ENCODE data around the gene SMYD2.
"Not testable (repeated sequence)": the region's sequence is repeated elsewhere in the genome, so short reads cannot be mapped to it uniquely, and the experiment has no call there.

SMYD2 gene

DNA sequence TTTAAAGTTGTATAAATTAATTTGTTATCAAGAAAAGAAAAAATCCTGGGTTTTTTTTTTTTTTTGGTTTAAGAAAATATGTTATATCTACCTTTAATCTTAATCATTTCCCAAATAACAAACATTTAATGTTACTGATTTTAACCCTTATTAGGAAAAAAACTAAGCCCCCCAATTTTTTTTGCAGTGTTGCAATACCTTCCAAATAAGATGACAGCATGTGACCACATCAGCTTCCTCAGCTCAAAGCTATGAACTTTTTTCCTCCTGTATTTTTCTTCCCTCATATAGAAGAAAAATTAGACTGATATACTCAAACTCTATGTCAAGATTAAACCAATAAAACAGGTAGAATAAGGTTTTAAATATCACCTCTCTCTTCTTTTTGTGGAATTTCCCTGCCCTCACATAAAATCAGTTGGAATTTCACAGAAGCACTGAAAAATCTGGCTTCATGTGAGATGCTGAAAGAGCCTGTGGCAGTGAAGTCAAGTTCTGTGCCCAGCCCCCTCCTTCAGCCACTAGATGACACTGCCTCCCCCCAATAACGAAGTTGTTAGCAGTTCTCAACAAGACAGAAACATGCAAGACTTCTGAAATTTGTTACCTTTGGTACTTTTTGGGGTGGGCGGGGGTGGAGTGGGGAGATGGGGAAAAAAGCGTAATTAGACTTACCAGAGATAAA lies 9.6 kb upstream of the SMYD2 start:
- no peak for DNase-seq

DNA sequence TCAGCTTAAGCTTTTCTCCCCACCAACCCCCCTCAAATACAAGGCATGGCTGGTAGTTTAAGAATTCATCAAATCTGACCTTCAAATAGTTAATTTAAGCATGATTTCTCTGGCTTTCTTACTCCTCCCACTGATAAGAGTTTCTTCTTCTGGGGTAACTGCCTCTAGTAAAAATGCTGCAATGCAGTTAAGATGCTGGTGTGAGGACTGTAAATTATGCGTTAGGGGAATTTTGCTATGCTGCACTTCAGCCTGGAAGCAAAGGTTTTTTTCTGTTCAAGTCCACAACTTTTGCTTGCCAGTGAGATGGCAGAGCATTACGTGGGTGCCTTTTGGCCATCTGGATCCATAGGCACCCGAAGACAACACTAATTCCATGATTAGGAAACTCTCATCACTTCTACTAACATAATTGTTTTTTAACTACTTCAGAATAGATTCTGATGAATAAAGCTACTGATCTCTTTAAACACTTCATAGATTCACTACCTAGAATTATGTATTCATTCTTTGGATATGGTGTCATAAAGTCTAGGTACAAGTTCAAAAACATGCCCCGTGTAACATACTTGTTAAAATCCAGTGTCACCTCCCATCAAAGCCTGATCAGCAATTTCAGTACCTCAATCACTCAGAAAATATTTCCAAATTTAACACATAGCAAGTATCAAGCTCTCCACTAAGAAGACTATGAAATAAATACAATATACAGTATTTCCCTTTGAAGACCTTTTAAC lies 8.8 kb upstream of the SMYD2 start:
- DNase-seq = no peak

DNA sequence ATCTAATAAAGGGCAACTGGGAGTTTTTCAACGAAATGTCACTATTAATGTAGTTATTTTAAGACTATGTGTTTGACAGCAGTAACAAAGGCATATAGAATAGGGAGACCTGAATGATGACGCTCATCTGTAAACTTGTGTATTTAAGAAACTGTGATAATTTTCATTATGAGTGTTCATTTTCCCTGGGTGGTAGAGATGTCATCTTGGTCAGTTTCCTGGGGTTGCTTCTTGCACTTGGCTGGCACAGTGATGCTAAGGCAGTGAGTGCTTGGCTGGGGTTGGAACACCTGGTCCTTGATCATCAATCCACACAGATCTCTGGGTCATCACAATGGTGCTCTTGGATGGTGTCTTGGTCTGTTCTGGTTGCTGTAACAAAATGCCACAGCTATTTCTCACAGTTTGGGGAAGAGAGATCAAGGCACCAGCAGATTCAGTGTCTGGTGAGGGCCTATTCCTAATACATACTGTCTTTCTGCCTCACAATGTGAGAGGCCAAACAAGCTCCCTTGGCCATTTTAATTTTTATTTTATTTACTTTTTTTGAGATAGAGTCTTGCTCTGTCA lies 7.9 kb upstream of the SMYD2 start:
- no peak for DNase-seq

DNA sequence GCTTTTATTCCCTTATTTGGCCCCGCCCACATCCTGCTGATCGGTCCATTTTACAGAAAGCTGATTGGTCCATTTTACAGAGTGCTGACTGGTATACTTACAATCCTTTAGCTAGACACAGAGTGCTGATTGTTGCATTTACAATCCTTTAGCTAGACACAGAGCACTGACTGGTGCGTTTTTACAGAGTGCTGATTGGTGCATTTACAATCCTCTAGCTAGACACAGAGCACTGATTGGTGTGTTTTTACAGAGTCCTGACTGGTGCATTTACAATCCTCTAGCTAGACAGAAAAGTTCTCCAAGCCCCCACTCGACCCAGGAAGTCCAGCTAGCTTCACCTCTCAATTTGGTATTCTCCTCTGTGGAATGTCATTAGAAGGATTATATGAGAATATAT lies 5.3 kb upstream of the SMYD2 start:
- not testable (repeated sequence) for DNase-seq

DNA sequence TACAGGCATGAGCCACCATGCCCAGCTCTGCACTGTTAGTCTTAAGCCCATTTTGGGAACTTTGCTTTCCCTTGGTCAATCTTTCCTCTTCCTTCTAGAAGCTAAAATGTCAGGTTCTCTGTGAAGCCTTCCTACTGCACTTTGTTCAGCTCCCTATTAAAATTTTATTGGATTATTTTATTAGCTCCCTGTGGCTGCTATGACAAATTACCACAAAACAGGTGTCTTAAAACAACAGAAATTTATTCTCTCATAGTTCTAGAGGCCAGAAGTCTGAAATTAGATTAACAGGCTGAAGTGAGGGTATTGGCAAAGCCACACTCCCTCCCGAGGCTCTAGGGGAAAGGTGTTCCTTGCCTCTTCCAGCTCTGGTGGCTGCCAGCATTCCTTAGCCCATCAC lies 4.2 kb upstream of the SMYD2 start:
- DNase-seq = no peak

DNA sequence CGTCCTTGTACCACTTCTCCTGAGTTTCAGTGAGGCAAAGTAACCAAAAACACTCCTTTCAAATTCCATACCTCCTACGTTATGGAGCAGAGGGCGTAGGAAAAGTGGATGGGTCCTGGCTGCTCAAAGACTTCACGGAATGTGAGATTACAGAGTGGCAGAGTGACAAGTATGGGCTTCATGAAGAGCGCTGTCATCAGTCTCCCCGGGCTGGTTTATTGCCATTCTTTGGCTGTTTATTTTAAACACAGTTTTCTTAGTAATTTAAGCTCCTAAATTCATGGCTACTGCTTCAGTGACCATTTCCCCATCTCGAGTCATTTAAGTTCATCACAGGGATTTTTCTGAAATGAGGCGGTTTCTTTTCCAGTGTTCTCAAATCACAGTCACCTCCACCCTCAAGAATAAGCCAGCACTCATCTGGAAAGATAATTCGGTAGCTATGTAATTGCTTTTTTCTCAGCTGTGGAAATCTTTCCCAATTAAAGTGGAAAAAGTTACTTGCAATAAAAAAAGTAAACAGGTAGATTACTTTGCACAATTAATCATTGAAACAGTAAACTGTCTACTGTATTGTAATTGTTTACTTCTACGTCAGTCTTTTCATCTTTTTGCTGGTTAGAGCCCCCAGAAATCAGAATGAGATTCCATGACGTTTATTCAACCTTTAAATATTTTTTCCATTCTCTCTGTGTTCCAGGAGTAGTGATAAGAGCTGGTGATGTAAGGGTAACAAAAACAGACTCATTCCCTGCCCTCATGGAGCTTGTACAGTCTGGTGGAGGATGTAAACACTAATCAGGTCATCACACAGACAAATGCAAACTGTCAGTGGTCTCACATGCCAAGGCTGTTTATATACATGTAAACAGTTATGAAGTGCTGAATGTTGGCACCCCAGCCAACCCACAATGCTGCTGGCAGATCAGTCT lies 3.0 kb upstream of the SMYD2 start:
- DNase-seq = no peak

DNA sequence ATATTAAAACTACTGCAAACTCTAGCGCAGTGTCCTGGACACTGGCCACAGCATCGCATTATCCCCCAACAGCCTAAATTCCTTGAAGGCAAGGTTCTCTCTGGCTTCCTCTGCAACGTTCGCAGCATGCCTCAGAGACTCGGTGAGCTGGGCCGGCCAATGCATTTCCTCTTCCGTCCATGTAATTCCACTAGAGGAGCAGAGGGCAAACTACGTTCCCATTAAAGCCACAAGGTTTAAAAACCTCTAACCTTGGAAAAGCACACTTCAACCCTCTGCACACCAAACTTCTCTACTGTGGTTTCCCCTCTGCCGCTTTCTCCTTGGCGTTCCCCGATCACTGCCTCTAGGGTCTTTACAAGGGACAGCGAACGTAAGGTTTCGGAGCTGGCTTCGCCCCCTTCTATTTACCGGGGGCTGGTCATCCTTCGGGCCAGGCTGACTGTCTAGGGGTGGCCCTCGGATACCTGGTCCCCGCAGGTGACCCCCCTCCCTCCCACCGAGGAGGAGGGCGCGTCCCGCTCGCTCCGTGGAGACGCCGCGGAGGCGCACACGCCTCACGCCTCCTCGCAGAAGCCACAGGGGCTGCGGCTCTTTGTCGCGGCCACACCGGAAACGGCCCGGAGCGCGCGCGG lies 456 bp upstream of the SMYD2 start:
- DNase-seq = peak in 17 of 56 donors; percentile 1 to 45 (median 26)

DNA sequence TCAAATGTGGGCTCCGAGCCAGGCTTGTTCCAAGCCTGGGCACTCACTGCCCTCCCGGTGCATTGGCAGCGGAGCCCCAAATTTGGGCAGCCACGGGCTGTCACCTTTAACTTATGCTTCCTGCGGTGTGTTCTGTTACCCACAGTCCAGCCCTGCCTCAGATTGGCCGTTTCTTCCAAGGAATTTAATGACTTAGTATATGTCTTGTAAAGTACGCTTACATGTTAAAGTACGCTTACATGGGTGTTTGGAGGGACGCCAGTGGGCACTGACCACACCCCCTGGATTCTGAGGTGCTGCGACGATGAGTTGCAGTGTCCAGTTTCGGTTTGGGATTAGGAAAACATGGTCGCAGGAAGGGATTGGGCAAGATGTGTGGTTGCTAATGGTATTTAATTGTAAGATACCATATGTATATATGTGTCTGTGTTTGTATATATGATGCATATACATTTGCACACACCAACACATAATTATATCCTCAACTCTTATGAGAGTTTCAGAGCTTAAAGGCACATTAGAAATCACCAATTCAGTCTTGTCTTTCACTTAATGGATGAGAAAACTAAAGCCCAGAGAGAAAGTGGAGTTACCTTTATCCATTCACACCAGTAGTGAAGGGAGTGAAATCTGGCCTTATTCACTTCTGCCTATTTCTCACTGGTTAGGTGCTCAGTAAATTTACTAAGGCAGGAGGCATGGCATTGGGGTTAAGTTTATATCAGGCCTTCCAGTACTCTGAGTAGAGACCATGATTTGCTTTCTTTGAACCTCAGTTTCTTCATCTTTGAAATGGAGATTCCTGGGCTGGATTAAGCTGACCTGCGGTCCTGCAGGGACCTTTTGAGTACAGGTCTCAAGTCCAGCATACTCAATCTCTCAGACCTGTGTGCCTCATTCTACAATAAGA lies 1.0 kb downstream of the SMYD2 start:
- peak in 2 of 56 donors; percentile 4 to 38 for DNase-seq

DNA sequence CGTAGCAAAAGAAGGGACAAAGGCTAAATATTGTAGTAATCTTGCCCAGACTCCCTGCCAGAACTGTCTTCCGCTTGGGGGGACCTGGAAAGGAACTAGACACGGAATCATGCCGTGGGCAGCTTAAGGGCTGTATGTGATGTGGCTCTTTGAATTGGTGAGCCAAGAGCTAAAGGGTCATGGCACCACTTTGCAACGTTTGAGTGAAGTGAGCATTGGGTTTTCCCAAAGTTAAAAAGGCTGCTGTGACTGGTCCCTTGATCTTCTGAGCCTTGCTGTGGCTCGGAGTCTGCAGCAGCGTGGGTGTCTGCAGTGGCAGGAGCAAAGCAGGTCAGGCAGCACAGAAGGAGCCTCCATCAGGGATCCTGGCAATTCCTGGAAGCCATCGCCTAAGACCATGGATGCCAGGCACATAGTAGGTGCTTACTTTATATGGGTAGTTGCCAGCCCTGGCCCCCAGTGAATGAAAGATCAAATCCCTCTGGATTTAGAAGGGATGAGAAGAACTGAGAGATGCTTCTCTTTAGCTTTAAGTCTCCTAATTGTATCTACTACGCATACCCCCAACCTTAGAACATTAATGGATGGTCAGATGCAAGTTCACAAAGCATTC lies 1.8 kb downstream of the SMYD2 start:
- no peak for DNase-seq

DNA sequence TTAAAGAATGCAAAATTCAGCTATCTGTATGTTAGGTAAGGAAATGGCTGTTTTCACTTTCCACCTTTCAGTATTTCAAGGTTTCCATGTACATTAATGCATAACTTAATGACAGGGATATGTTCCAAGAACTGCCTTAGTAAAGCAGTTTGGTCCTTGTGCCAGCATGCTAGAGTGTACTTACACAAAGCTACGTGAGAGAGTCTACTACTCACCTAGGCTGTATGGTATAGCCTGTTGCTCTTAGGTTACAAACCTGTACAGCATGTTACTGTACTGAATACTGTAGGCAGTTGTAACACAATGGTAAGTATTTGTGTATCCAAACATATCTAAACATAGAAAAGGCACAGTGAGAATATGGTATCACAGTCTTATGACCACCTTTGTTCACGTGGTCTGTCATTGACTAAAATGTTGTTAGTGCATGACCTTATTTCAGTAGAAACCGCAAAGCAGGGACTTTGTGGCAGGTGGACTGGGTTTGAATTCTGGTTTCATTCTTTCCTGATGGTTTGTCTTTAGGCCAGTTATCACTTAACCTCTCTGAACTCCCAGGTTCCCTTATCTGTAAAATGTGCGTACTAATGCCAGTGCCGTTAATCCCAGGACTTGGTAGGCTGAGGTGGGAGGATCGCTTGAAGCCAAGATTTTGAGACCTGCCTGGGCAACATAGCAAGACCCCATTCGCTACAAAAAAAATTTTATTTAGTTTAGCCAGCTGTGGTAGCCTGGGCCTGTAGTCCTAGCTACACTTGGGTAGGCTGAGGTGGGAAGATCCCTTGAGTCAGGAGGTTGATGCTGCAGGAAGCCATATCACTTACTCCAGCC lies 4.9 kb downstream of the SMYD2 start:
- no peak for DNase-seq

DNA sequence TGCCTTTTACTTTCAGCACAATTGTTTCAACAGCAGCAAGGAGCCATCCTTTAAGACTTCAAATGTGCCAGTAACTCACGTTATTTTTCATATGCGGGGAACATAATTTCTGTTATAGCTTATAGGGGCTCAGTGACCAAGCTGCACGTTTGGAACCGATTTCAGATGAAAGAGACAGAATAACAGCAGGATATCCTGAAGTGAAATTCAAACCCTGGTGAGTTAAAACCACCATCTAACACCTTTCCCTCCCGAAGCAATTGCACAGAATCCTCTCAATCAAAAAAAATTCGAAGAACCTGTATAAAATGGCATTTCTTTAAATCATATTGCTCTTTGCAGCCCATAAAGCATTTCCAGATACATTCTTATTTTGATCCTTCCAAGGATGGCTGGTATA lies 6.9 kb downstream of the SMYD2 start:
- no peak for DNase-seq

DNA sequence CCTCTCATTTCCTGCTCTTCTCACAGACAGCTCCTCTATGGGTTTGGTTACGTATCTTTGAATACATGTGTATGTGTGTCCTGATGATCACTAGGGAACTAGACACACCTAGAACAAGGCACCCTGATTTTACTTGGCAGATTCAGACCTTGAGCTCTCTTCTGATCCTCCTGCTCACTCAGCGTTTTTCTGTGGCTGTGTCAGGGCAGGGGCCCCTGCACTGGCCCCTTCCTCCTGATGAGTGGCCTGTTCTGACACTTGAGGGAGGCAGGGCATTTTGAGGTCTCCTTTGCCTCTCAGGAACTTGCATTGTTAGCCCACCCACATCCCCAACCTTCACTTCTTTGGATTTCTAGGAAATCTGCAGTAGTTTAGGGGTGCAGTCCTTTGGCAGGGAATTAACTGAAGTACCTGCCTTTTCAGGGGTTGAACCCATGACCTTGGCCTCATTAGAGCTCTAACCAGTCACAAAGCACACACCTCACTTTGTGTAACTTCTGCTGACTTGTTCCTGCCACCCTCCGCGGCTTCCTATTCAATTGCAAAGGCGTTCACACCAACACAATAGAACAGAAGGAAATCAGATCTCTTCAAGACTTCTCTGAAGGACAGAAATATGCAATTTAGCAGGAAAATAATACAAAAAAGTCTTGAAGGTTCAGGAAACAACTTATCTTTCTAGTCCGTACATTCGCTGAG lies 8.8 kb downstream of the SMYD2 start:
- DNase-seq = no peak

DNA sequence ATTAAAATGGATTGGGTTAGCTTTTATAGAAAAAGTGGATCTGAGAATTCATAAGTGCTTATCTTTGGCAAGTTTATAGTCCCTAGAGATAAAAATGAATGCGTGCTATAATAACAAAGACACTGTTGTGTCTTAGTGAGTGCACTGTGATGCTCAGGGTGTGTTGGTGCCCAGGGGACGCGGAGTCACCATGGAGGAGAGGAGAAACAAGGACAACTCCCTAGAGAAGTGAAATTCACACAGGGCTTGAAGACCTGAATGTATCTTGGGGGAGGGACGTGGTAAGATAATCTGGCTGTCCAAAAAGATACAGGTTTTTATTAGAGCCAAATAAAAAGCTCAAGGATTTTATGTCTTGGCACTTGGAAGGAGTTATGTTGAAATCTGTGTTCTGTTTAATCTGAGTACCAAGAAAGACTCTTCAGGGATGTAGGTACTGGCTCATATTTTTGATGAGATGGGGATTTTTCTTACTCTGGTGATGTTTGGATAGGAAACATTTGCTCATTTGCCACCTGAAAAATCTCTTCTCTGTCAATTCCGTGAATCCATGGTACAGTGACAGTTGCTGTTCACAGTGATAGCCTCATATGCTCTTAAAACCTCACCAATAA lies 9.6 kb downstream of the SMYD2 start:
- DNase-seq = no peak

DNA sequence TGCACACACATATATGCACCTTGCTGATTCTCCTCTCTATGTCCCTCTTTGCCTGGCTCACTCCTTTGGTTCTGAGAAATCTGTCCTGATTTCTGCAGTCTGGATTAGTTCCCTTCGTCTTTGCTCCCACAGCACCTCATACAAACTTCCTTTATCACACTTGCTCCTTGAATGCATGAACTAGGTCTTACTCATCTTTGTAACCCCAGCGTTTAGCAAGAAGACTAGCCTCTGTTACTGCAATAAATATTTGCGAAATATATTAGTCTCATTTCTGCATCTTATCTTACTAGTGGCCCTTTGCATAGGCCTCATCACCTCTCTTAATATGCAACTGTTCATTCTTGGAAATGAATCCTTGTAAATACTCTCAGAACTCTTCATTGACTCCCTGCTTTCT lies 11.4 kb downstream of the SMYD2 start:
- DNase-seq = no peak

DNA sequence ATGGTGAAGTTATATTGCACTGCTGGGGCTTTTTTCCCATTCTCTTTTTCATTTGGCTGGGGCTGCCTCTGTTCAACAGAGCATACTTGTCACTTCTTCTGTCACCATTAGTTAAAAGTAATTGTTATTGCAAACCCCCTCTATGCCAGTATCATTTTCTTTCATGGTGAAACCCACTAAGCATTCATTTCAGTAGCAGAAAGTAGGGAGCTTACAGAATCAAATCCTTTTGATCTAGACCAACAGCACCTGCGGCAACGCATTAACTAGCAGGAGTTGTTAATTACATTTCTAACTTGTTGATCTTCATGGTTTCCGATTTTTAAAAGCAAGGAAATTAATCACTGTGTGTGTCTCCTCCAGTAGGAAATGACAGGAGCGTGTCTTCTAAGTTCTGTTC lies 15.0 kb downstream of the SMYD2 start:
- no peak for DNase-seq

DNA sequence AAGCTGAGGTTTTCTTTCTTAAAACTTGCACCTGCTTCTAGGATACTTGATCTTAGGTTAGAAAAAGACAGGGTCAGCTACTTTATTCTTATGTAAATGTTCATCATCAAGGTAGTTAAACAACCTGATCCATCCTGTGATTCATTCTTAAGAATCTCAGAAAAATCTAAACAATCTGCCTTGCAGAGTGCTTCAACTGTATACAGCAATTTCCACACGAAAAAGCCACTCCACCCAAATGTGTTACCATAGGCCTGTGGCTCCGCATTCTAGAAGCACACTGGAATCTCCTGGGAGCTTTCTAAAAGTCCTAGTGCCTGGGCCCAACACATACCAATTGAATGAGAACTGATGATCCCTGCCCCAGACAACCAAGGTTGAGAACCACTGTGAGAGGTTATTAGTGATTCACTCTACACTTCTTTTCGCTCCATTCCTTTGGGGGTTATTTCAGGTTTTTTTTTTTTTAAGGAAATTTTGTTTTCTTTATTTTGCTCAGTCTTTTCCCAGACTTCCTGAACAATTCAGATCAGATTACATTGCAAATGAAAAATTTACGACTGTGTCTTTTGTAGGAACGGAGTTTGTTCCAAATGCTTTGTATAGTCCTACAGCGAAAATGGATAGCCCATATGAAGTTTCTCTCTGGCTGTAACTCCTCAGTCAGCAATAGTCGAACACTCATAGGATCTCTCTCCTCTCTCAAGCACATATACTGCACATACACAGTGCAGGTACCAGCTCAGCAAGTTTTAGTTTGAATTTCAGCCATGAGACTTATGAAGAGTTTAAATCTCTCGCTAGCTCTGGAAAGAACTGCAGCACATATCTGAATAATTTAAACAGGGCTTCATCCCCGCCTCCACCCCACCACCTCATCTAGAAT lies 16.1 kb downstream of the SMYD2 start:
- DNase-seq = no peak
